Activated naive CD4-positive, alpha-beta T cell treated with anti-CD3 and anti-CD28 coated beads, Interleukin-2, amount 50 U/mL, for 72 hours (primary cell): ENCODE results near the gene SLC40A1. TPM values are rescaled to one million over a fixed set of nuclear protein-coding genes. Genes with fewer than 3 reads are reported as not detected.

ENCODE experiments used
- ATAC-seq, 2 donors: fragments of 150-1000 bp; cut with Tn5 transposase; 2 replicates each; pipeline ENCODE4 v1.10.0; 2021; ENCODE audit warnings: mild to moderate bottlenecking in 2 of 2, moderate library complexity in 2 of 2
- DNase-seq, 2 donors: peaks; one replicate each; pipeline ENCODE4 v3.0.0; 2021 to 2022; ENCODE audit warnings: low spot score in 2 of 2
- H3K27ac Mint-ChIP-seq, 2 donors: one replicate each; pipeline ENCODE4 v1.8.0; 2022; ENCODE audit warnings: mild to moderate bottlenecking in 2 of 2, mixed read lengths in 2 of 2
- H3K36me3 Mint-ChIP-seq, 2 donors: one replicate each; pipeline ENCODE4 v1.8.0; 2022; ENCODE audit warnings: mixed read lengths in 2 of 2
- H3K9me3 Mint-ChIP-seq, 2 donors: one replicate each; pipeline ENCODE4 v1.8.0; 2022; ENCODE audit warnings: mixed read lengths in 2 of 2
- total RNA-seq, 2 donors: library from RNA; stranded (reverse); gene quantifications; one replicate each; pipeline ENCODE4 v1.2.3, GENCODE V29; 2022

The SLC40A1 gene
- total RNA-seq, 2 donors from 2014 or later: 1.6 to 4.6 TPM

GRCh38 chr2:189581354-189582139 lies 961 bp upstream of the SLC40A1 start:
- DNase-seq (no peak), ATAC-seq (peak in 1 of 2 donors; percentile 13)
- no peak overlapping the region for H3K27ac Mint-ChIP-seq
- H3K36me3 Mint-ChIP-seq: peaks cover 0 to 9% of the 10 kb centered on the region in 2 donors
- H3K9me3 Mint-ChIP-seq: no peaks in the 10 kb centered on the region

DNA sequence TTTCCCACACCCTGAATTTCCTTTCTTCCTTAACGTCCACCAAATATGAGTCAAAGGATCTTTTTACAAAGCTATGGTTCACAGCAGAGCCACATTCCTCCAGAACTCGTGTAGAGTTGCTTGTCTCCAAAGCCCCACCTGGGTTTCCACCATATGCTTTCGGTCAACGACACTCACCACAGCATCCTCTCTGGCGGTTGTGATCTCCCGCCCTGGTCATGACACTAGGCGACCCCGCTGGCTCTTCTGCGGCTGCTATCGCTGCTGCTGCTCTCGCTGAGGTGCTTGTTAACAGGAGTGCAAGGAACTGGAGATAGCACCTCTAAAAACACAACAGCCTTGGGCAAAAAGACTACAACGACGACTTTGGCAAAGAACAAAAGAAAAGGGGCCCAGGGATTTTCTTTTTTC lies 340 bp downstream of the SLC40A1 start:
- DNase-seq: peak in 1 of 2 donors; percentile 24
- H3K27ac Mint-ChIP-seq: no peak overlapping the region
- H3K9me3 Mint-ChIP-seq: no peaks in the 10 kb centered on the region
- ATAC-seq: peak; percentile 45 to 65
- H3K36me3 Mint-ChIP-seq: peaks cover 0 to 16% of the 10 kb centered on the region in 2 donors

- no peak overlapping the region for H3K27ac Mint-ChIP-seq
- DNase-seq (no peak), ATAC-seq (no peak)
- peaks cover 0 to 18% of the 10 kb centered on the region in 2 donors for H3K36me3 Mint-ChIP-seq
- H3K9me3 Mint-ChIP-seq: no peaks in the 10 kb centered on the region
Observed at GRCh38 chr2:189579585-189580186, 900 bp downstream of the SLC40A1 start.

GRCh38 chr2:189578272-189578950 lies 2.2 kb downstream of the SLC40A1 start:
- Mint-ChIP-seq H3K27ac (no peak overlapping the region), H3K36me3 (peaks cover 0 to 18% of the 10 kb centered on the region in 2 donors), H3K9me3 (no peaks in the 10 kb centered on the region)
- ATAC-seq (no peak), DNase-seq (no peak)

- DNase-seq (no peak), ATAC-seq (no peak)
- Mint-ChIP-seq H3K27ac (no peak overlapping the region), H3K9me3 (no peaks in the 10 kb centered on the region), H3K36me3 (peaks cover 0 to 18% of the 10 kb centered on the region in 2 donors)
Observed at GRCh38 chr2:189577121-189577520, 3.5 kb downstream of the SLC40A1 start.

DNA sequence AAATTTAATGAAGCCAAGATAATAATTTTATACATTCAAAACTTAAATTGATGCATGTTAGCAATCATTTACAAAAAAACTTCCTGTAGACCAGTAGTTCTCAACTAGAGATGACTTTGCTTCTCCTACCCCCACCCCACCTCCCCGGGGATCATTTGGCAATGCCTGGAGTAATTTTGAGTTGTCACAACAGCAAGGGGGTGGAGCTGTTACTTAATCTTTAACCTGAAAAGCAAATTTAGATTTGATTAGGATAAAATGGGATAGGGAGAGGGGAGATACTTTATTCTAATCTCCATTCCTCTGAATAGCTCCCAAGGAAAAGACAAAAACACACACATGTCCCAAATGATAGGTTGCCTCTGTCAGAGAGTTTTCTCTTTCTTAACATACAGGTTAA lies 4.2 kb downstream of the SLC40A1 start:
- no peak for DNase-seq
- Mint-ChIP-seq H3K27ac (no peak overlapping the region), H3K9me3 (no peaks in the 10 kb centered on the region), H3K36me3 (peaks cover 0 to 18% of the 10 kb centered on the region in 2 donors)
- no peak for ATAC-seq

GRCh38 chr2:189574793-189575475 lies 5.7 kb downstream of the SLC40A1 start:
- no peak for DNase-seq
- peak in 1 of 2 donors; percentile 59 for ATAC-seq
- peak overlapping the region in 1 of 2 donors; percentile 59 for H3K27ac Mint-ChIP-seq

GRCh38 chr2:189570570-189571031 lies 10.0 kb downstream of the SLC40A1 start:
- Mint-ChIP-seq H3K27ac (peak overlapping the region in 1 of 2 donors; percentile 57), H3K36me3 (peaks cover 15 to 20% of the 10 kb centered on the region in 2 donors), H3K9me3 (peaks cover 8 to 14% of the 10 kb centered on the region in 2 donors)
- ATAC-seq (no peak), DNase-seq (no peak)

More at GRCh38 chr2:189574793-189575475, 5.7 kb downstream of the SLC40A1 start:
- Mint-ChIP-seq H3K9me3 (no peaks in the 10 kb centered on the region), H3K36me3 (peaks cover 0 to 18% of the 10 kb centered on the region in 2 donors)

DNA sequence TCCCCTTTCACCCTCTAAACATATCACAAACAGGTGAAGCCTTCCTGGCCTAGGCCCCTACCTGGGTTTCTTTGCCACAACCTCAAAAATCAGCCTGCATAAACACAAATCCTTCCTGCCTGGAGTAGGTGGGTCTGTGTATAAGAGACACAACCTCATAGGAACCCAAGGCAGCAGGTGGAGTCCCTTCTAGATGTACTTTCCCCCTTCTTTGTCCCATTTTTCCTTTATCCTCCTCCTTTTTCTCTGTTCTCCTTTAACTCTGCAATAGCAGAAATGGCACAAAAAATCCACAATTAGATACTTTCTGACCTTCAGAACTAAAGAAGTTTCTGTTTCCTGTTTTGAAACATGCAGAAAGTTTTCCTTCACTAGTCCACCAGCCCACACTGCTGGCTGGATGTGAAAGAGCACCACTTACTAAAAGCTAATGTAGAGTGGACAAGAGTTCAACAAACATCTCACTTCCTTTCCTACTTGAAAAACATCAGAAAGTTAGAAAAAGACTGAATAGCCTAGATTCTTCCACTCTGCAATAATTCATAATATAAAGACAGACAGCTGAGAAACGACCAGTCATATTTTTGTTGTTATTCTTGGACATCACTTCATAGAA lies 11.2 kb downstream of the SLC40A1 start:
- H3K9me3 Mint-ChIP-seq: peaks cover 8 to 14% of the 10 kb centered on the region in 2 donors
- peak overlapping the region; percentile 47 to 67 for H3K27ac Mint-ChIP-seq
- no peak for ATAC-seq
- peaks cover 23 to 24% of the 10 kb centered on the region in 2 donors for H3K36me3 Mint-ChIP-seq
- no peak for DNase-seq

DNA sequence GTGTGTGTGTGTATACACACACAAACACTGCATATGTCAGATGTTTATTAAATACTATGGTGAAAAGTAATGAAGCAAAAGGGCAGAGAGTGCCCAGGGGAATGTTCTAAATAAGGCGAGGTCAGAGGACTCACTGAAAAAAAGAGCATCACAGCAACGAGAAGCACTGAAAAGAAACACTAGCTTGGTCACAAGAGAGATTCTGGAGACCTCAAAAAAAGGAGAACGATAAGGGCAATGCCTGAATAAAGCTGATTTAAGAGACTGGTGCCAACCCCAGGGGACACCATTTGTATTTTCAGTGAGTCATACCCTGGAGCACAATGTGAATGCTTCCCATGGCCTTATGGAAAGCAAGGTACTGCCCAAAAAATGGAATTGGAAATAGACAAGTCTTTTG lies 14.5 kb downstream of the SLC40A1 start:
- no peak for DNase-seq
- ATAC-seq: no peak
- Mint-ChIP-seq H3K27ac (peak overlapping the region in 1 of 2 donors; percentile 54), H3K9me3 (peaks cover 8 to 14% of the 10 kb centered on the region in 2 donors), H3K36me3 (peaks cover 28 to 31% of the 10 kb centered on the region in 2 donors)

- no peak for ATAC-seq
- no peak overlapping the region for H3K27ac Mint-ChIP-seq
- peaks cover 22 to 23% of the 10 kb centered on the region in 2 donors for H3K36me3 Mint-ChIP-seq
- peaks cover 6 to 7% of the 10 kb centered on the region in 2 donors for H3K9me3 Mint-ChIP-seq
- no peak for DNase-seq
Observed at GRCh38 chr2:189561371-189562038, 19.1 kb downstream of the SLC40A1 start.

GRCh38 chr2:189560273-189560586 lies 20.4 kb downstream of the SLC40A1 start:
- ATAC-seq: no peak
- peak overlapping the region in 1 of 2 donors; percentile 28 for H3K27ac Mint-ChIP-seq
- H3K36me3 Mint-ChIP-seq: peaks cover 12 to 15% of the 10 kb centered on the region in 2 donors
- DNase-seq: no peak
- H3K9me3 Mint-ChIP-seq: no peaks in the 10 kb centered on the region

- peak overlapping the region in 1 of 2 donors; percentile 28 for H3K27ac Mint-ChIP-seq
- H3K36me3 Mint-ChIP-seq: peaks cover 7 to 10% of the 10 kb centered on the region in 2 donors
- DNase-seq: no peak
- ATAC-seq: no peak
- no peaks in the 10 kb centered on the region for H3K9me3 Mint-ChIP-seq
Observed at GRCh38 chr2:189559579-189560272, 20.9 kb downstream of the SLC40A1 start.

DNA sequence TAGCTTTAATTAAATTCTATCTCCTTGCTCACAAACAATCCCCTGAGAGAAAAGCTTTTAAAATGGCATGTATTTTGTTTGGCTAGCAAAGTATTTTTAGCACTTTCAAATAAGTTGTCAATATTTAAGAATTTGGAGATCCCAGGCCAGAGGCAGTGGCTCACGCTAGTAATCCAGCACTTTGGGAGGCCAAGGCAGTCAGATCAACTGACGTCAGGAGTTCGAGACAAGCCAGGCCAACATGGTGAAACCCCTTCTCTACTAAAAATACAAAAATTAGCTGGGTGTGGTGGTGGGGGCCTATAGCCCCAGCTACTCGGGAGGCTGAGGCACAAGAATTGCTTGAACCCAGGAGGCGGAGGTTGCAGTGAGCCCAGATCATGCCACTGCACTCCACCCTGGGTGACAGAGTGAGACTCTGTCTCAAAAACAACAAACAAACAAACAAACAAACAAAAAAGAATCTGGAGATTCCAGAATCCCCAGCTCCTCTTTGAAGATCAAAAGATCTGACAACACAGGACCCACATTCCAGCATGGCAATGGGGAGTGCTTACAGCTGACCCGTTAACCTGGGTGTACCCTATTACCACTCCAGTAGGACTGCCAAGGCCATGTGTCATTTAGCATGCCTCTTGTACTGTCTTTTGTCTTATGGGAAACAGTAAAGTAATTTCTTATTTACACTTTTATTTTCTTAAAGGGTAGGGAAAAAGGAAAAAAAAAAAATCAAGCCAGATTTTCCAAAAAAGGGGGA lies 21.9 kb downstream of the SLC40A1 start:
- Mint-ChIP-seq H3K9me3 (no peaks in the 10 kb centered on the region), H3K27ac (peak overlapping the region in 1 of 2 donors; percentile 60), H3K36me3 (peaks cover 3% of the 10 kb centered on the region in 2 donors)
- ATAC-seq (no peak), DNase-seq (no peak)

- H3K9me3 Mint-ChIP-seq: no peaks in the 10 kb centered on the region
- ATAC-seq: no peak
- H3K27ac Mint-ChIP-seq: no peak overlapping the region
Observed at GRCh38 chr2:189557373-189557772, 23.2 kb downstream of the SLC40A1 start.

More at GRCh38 chr2:189557373-189557772, 23.2 kb downstream of the SLC40A1 start:
- no peaks in the 10 kb centered on the region for H3K36me3 Mint-ChIP-seq
- no peak for DNase-seq
